Vagina (tissue), 2 donors: ENCODE data around the gene OR2T11.

Source experiments
- POLR2A ChIP-seq, 2 donors: fragments of 450-650 bp; IDR thresholded peaks; one replicate each; pipeline ENCODE4 v1.6.1; 2017; ENCODE audit warnings: antibody characterized with exemption in 2 of 2, mild to moderate bottlenecking in 2 of 2, moderate library complexity in 2 of 2
- TF ChIP-seq, protein P1 (sequence below), 3 experiments: fragments of 450-650 bp in 2 of 3; fragments of 200-600 bp in 1 of 3; sonication (generic) in 1 of 3; IDR thresholded peaks; one replicate each; pipeline ENCODE4 v1.5.1; 2017 to 2019; ENCODE audit warnings: antibody characterized with exemption in 3 of 3, mild to moderate bottlenecking in 2 of 3, moderate library complexity in 2 of 3

GRCh38 chr1:248611883-248612414, 22.9 kb downstream of the OR2T11 start:
- TF ChIP-seq, protein P1, sequence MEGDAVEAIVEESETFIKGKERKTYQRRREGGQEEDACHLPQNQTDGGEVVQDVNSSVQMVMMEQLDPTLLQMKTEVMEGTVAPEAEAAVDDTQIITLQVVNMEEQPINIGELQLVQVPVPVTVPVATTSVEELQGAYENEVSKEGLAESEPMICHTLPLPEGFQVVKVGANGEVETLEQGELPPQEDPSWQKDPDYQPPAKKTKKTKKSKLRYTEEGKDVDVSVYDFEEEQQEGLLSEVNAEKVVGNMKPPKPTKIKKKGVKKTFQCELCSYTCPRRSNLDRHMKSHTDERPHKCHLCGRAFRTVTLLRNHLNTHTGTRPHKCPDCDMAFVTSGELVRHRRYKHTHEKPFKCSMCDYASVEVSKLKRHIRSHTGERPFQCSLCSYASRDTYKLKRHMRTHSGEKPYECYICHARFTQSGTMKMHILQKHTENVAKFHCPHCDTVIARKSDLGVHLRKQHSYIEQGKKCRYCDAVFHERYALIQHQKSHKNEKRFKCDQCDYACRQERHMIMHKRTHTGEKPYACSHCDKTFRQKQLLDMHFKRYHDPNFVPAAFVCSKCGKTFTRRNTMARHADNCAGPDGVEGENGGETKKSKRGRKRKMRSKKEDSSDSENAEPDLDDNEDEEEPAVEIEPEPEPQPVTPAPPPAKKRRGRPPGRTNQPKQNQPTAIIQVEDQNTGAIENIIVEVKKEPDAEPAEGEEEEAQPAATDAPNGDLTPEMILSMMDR (IDR thresholded peaks at IDR 0.05): no peak
- TF ChIP-seq POLR2A (IDR thresholded peaks at IDR 0.05): no peak
